ENCODE measurements around the gene ADGRB3.

GRCh38 chr6:69379518-69379917, 744.4 kb downstream of the ADGRB3 start:
- TF ChIP-seq POLR2A (IDR thresholded peaks at IDR 0.05) (no peak), CTCF (IDR thresholded peaks at IDR 0.05) (no peak)
